Measurements from ENCODE around the gene NHERF1.

Gene NHERF1

GRCh38 chr17:74790161-74791058, 42.0 kb downstream of the NHERF1 start:
- DNase-seq: peak; percentile 19

- no peak for DNase-seq
These were observed 44.2 kb downstream of the NHERF1 start for GRCh38 chr17:74792586-74793105.

- no peak for DNase-seq
These were observed 47.0 kb downstream of the NHERF1 start for GRCh38 chr17:74795327-74796020.

GRCh38 chr17:74796211-74796610, 47.8 kb downstream of the NHERF1 start:
- no peak for DNase-seq

- no peak for DNase-seq
These were observed 48.4 kb downstream of the NHERF1 start for GRCh38 chr17:74796866-74797265.

- no peak for DNase-seq
These were observed 49.4 kb downstream of the NHERF1 start for GRCh38 chr17:74797824-74798223.

- DNase-seq: no peak
These were observed 49.8 kb downstream of the NHERF1 start for GRCh38 chr17:74798239-74798707.

GRCh38 chr17:74799097-74799496, 50.7 kb downstream of the NHERF1 start:
- no peak for DNase-seq

- no peak for DNase-seq
These were observed 52.1 kb downstream of the NHERF1 start for GRCh38 chr17:74800531-74800930.

- no peak for DNase-seq
These were observed 53.5 kb downstream of the NHERF1 start for GRCh38 chr17:74801896-74802295.

GRCh38 chr17:74803388-74803930, 55.0 kb downstream of the NHERF1 start:
- no peak for DNase-seq

- DNase-seq: no peak
These were observed 55.5 kb downstream of the NHERF1 start for GRCh38 chr17:74803971-74804370.

GRCh38 chr17:74804683-74805082, 56.3 kb downstream of the NHERF1 start:
- no peak for DNase-seq

- DNase-seq: no peak
These were observed 57.2 kb downstream of the NHERF1 start for GRCh38 chr17:74805591-74805991.

GRCh38 chr17:74806334-74806733, 57.9 kb downstream of the NHERF1 start:
- no peak for DNase-seq

- no peak for DNase-seq
These were observed 59.0 kb downstream of the NHERF1 start for GRCh38 chr17:74807441-74807840.

- DNase-seq: no peak
These were observed 59.5 kb downstream of the NHERF1 start for GRCh38 chr17:74807925-74808324.

- no peak for DNase-seq
These were observed 60.4 kb downstream of the NHERF1 start for GRCh38 chr17:74808714-74809430.

GRCh38 chr17:74810699-74811485, 62.5 kb downstream of the NHERF1 start:
- no peak for DNase-seq

GRCh38 chr17:74812109-74813009, 63.9 kb downstream of the NHERF1 start:
- no peak for DNase-seq

GRCh38 chr17:74814453-74814852, 66.0 kb downstream of the NHERF1 start:
- peak; percentile 26 for DNase-seq
